ENCODE data around the gene RBM42. TPM values are rescaled to one million over a fixed set of nuclear protein-coding genes. Genes with fewer than 3 reads are reported as not detected.
A peak's percentile ranks its signal among the peaks of the same experiment; 100 is the strongest.

Gene RBM42
- total and polyA plus RNA-seq, 2 of the 13 experiments (the other 11 are each of a cell fraction or from before 2014, with no cell fraction given): 27.2 to 55.3 TPM

DNA sequence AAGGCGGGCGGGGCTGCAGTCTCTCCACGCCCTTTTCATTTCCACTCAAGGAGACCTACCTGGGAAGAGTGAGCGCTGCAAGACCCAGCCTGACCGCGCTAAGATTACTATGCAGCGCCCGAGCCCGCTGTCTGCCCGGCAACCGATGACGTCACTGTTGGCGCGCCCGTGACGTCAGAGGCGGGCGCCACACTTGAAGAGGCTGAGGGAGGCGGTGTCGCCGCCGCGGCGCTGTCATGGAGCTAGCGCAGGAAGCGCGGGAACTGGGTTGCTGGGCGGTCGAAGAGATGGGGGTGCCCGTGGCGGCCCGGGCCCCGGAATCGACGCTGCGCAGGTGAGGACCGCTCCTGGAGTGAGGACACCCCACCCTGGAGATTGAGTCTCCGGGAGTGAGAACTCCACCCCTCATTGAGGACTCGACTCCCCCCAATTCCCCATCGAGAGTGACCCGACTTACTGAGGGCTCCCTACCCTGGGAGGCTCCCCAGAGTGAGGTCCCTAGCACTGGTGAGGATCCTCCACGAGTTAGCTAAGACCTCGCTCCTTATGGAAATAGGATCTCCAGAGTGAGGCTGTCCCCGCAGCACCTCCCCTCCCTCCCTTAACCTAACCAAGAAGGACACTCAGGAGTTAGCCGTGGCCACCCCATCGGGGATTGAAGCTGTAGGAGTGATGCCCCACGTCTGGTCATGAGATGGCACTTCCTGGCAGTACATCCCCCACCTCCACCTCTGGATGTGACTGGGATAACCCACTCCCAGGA, 16.1 kb upstream of the RBM42 start, which contains the start of gene HAUS5 (continued):
- TF ChIP-seq, protein P1, sequence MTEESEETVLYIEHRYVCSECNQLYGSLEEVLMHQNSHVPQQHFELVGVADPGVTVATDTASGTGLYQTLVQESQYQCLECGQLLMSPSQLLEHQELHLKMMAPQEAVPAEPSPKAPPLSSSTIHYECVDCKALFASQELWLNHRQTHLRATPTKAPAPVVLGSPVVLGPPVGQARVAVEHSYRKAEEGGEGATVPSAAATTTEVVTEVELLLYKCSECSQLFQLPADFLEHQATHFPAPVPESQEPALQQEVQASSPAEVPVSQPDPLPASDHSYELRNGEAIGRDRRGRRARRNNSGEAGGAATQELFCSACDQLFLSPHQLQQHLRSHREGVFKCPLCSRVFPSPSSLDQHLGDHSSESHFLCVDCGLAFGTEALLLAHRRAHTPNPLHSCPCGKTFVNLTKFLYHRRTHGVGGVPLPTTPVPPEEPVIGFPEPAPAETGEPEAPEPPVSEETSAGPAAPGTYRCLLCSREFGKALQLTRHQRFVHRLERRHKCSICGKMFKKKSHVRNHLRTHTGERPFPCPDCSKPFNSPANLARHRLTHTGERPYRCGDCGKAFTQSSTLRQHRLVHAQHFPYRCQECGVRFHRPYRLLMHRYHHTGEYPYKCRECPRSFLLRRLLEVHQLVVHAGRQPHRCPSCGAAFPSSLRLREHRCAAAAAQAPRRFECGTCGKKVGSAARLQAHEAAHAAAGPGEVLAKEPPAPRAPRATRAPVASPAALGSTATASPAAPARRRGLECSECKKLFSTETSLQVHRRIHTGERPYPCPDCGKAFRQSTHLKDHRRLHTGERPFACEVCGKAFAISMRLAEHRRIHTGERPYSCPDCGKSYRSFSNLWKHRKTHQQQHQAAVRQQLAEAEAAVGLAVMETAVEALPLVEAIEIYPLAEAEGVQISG (CRISPR knock-in tag; IDR thresholded peaks at IDR 0.05): peak; percentile 80
- TF ChIP-seq, protein P2, sequence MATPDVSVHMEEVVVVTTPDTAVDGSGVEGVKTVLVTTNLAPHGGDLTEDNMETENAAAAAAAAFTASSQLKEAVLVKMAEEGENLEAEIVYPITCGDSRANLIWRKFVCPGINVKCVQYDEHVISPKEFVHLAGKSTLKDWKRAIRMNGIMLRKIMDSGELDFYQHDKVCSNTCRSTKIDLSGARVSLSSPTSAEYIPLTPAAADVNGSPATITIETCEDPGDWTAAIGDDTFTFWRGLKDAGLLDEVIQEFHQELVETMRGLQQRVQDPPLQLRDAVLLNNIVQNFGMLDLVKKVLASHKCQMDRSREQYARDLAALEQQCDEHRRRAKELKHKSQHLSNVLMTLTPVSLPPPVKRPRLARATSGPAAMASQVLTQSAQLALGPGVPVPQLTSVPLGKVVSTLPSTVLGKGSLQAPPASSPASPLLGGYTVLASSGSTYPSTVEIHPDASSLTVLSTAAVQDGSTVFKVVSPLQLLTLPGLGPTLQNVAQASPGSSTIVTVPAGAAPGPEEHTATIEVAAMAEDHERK (CRISPR knock-in tag; IDR thresholded peaks at IDR 0.05; ENCODE audit: low read depth): 0 out of 2 replicates have a peak, but pooled peaks have one; percentile 26
- TF ChIP-seq, protein P3, sequence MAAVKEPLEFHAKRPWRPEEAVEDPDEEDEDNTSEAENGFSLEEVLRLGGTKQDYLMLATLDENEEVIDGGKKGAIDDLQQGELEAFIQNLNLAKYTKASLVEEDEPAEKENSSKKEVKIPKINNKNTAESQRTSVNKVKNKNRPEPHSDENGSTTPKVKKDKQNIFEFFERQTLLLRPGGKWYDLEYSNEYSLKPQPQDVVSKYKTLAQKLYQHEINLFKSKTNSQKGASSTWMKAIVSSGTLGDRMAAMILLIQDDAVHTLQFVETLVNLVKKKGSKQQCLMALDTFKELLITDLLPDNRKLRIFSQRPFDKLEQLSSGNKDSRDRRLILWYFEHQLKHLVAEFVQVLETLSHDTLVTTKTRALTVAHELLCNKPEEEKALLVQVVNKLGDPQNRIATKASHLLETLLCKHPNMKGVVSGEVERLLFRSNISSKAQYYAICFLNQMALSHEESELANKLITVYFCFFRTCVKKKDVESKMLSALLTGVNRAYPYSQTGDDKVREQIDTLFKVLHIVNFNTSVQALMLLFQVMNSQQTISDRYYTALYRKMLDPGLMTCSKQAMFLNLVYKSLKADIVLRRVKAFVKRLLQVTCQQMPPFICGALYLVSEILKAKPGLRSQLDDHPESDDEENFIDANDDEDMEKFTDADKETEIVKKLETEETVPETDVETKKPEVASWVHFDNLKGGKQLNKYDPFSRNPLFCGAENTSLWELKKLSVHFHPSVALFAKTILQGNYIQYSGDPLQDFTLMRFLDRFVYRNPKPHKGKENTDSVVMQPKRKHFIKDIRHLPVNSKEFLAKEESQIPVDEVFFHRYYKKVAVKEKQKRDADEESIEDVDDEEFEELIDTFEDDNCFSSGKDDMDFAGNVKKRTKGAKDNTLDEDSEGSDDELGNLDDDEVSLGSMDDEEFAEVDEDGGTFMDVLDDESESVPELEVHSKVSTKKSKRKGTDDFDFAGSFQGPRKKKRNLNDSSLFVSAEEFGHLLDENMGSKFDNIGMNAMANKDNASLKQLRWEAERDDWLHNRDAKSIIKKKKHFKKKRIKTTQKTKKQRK (IDR thresholded peaks at IDR 0.05; ENCODE audit: low read length): no peak
- 0 out of 2 replicates have a peak, but pooled peaks have one; percentile 22 for TF ChIP-seq BRCA1 (CRISPR knock-in tag; IDR thresholded peaks at IDR 0.05)
- TF ChIP-seq EED (CRISPR knock-in tag; IDR thresholded peaks at IDR 0.05): no peak
- peak; percentile 96 for TF ChIP-seq ZBTB21 (CRISPR knock-in tag; IDR thresholded peaks at IDR 0.05)
- TF ChIP-seq ATM (IDR thresholded peaks at IDR 0.05; ENCODE audit: borderline replicate concordance): no peak
- TF ChIP-seq, protein P4, sequence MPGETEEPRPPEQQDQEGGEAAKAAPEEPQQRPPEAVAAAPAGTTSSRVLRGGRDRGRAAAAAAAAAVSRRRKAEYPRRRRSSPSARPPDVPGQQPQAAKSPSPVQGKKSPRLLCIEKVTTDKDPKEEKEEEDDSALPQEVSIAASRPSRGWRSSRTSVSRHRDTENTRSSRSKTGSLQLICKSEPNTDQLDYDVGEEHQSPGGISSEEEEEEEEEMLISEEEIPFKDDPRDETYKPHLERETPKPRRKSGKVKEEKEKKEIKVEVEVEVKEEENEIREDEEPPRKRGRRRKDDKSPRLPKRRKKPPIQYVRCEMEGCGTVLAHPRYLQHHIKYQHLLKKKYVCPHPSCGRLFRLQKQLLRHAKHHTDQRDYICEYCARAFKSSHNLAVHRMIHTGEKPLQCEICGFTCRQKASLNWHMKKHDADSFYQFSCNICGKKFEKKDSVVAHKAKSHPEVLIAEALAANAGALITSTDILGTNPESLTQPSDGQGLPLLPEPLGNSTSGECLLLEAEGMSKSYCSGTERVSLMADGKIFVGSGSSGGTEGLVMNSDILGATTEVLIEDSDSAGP (CRISPR knock-in tag; IDR thresholded peaks at IDR 0.05; ENCODE audit: borderline replicate concordance): peak; percentile 48; the same call in 1 of the 2 replicates
- TF ChIP-seq MIER3 (CRISPR knock-in tag; IDR thresholded peaks at IDR 0.05; ENCODE audit: borderline replicate concordance): peak; percentile 81; the same call in 1 of the 2 replicates
- TF ChIP-seq MTA1 (CRISPR knock-in tag; IDR thresholded peaks at IDR 0.05; ENCODE audit: borderline replicate concordance): no peak
- TF ChIP-seq AKAP8 (CRISPR knock-in tag; IDR thresholded peaks at IDR 0.05): no peak
- TF ChIP-seq CBX5 (CRISPR knock-in tag; IDR thresholded peaks at IDR 0.05; ENCODE audit: borderline replicate concordance): peak; percentile 72; the same call in 1 of the 2 replicates
- peak; percentile 78; the same call in 1 of the 2 replicates for TF ChIP-seq JUN (CRISPR knock-in tag; IDR thresholded peaks at IDR 0.05)
- TF ChIP-seq ZNF530 (CRISPR knock-in tag; IDR thresholded peaks at IDR 0.05; ENCODE audit: low read depth): no peak
- TF ChIP-seq DNMT1 (CRISPR knock-in tag; IDR thresholded peaks at IDR 0.05): 0 out of 2 replicates have a peak, but pooled peaks have one; percentile 56
- TF ChIP-seq YEATS2 (CRISPR knock-in tag; IDR thresholded peaks at IDR 0.05; ENCODE audit: borderline replicate concordance): peak; percentile 94
- peak; percentile 70; the same call in 1 of the 2 replicates for TF ChIP-seq PITX1 (CRISPR knock-in tag; IDR thresholded peaks at IDR 0.05)
- TF ChIP-seq ZNF335 (CRISPR knock-in tag; IDR thresholded peaks at IDR 0.05): no peak
- TF ChIP-seq ZNF589 (CRISPR knock-in tag; conservative IDR thresholded peaks at IDR 0.05): no peak
- TF ChIP-seq ZNF563 (CRISPR knock-in tag; IDR thresholded peaks at IDR 0.05): peak; percentile 77; the same call in 1 of the 2 replicates
